T-helper 2 cell treated with Interferon-gamma antibody and Interleukin-4, amounts not matched to agents 100 ng/mL and 5 ng/mL, for 36 hours (primary cell): Measurements from ENCODE around the gene CDH4. TPM values are rescaled to one million over a fixed set of nuclear protein-coding genes. Genes with fewer than 3 reads are reported as not detected.
"Not testable (repeated sequence)": the region's sequence is repeated elsewhere in the genome, so short reads cannot be mapped to it uniquely, and the experiment has no call there.

Source experiments
- intact Hi-C: fragments of 100-400 bp; cut with micrococcal nuclease; formaldehyde crosslinking; loops from one replicate; pipeline ENCODE4 v1.15.1; 2023
- total RNA-seq: library from RNA; stranded (reverse); gene quantifications from 2 replicates; pipeline ENCODE4 v1.2.3, GENCODE V29; 2022

The CDH4 gene
- total RNA-seq, 1 donor from 2014 or later, result not detected

DNA sequence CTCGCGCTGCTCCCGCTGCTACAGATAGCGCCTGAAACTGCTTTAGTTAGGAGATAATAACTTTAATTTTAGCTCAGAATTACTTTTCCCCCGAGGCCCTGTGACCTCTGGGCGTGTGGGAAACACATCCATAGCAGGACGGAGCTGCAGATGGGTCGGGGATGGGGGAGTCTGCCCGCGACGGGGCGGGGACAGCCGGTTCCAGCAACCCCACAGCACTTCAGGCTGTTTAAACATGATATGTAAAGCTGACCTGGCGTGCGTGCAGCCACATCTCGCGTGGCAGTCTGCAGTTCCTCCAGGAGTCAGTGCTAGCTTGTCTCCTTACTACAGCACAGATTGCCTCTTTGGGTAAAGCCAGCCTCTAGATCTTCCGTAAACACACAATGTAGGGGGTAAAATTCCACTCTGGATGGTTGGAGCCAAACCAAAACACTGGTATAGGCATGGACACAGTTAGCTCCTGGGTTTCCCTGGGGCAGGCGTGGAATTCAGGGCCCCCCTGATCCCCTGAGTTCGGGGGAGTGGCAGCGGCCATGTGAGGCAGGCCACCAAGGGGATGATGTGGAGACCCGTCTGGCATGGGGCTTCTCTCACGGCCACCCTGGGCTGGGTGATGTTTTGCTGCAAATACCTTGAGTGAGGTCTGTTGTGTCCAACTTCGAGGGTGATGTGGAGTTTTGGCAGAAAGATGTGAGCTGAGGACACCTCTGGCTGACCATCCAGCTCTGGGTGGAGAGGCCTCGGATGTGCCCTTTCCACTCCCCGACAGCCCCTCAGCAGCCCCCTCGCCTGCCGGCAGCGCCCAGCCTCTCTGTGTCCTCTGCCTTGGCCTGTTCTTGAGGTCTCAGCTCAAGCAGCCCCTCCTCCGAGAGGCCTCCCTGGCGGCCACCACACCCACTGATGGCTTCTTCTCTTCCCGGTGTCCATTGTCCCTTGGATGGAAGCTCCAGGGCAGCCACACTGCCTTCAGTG lies 599.2 kb downstream of the CDH4 start:
- intact Hi-C loops, result no loop called here

DNA sequence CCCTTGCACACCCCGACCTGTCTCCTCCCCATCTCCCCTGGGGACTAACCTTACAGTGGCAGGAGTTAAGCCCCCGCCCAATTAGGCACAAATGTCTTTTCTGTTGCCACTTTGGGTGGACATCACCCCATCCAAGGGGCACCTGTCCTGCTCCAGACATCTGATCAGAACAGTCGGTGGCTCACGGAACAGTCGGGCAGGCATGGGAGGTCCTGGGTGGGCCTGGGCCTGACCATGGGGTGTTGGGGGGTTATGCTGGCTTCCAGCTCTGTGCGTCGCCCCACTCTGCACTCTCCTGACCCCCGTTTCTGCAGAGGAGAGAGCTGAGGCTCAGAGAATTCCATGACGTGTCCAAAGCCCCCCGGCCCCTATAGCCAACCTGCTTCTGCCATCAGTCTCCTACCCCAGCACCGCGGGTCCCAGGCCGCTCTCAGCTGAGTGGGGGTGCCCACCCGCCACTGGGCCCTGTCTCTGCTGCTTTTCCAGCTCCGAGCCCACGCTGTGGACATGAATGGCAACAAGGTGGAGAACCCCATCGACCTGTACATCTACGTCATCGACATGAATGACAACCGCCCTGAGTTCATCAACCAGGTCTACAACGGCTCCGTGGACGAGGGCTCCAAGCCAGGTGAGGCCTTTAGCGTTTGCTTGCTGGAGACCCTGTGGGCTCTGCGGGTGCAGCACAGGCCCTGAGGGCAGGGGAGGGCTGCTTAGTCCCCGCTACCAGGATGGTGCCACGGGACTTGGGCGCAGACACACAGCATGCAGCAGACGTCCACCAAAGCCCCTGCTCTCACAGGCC lies 600.4 kb downstream of the CDH4 start:
- intact Hi-C loops, result no loop called here

DNA sequence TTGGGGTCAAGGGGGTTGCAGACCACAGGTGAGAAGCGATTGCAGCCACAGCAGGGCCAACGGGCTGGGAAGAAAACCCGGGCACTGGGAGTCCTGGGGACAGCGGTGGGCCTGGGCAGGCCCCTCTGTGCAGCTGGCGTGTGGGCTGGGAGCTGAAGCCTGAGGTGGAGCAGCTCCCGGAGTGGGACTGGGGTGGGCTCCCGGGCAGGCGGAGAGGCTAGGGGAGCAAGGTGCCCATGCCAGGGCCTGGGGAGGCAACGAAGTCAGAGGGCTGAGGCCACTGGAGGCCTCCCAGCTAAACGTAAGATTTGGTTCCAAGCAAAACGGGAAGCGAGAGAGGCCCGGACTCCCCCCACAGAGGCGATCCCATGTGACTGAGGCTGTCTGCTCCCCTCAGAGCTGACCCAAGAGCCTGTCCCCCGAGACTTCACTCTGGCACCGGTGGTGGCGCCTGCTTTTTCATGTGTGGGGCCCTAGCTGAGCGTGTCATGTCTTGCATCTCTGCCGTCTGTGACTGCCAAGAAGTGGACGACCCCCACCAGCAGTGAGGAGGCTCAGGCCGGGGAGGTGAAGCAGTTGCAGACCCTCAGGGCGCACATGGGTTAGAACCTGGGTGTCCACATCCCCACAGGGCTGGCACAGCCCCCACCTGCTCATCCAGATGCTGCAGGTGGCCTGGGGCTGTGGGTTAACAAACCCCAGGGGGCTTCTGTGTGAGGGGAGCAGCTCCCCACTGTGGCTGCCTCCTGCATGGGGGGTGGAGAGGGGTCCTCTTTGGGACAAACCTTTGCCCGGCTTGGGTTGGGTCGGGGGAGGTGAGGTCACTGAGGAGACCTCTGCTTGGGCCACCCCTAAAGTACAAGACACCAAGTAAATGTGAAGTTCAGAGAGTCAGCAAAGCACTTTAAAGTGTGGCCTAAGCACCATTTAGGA lies 601.3 kb downstream of the CDH4 start:
- intact Hi-C loops, result no loop called here

DNA sequence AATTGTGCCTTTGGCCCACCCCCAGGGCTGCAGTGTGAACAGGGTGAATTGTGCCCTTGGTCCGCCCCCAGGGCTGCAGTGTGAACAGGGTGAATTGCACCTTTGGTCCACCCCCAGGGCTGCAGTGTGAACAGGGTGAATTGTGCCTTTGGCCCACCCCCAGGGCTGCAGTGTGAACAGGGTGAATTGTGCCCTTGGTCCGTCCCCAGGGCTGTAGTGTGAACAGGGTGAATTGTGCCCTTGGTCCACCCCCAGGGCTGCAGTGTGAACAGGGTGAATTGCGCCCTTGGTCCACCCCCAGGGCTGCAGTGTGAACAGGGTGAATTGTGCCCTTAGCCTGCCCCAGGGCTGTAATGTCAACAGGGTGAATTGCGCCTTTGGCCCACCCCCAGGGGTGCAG lies 602.5 kb downstream of the CDH4 start:
- intact Hi-C loops, result not testable (repeated sequence)

DNA sequence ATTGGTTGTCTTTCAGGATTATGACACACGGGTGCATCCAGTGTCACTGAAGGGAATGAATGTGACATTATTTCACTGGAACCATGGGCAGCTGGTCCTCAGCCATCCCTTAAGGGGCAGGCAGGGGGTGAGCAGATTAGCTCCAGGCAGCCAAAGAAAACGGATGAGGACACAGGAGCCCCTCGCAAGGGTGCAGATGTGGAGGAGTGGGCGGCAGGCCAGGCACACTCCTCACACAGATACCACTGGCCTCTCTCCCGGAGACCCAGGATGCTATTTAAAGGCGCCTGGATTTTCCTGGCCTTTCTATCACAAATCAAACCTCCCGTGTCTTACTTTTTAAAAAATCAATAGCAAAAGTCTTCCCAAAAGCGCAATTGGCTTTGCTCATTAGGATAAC lies 603.2 kb downstream of the CDH4 start:
- intact Hi-C loops, result no loop called here

DNA sequence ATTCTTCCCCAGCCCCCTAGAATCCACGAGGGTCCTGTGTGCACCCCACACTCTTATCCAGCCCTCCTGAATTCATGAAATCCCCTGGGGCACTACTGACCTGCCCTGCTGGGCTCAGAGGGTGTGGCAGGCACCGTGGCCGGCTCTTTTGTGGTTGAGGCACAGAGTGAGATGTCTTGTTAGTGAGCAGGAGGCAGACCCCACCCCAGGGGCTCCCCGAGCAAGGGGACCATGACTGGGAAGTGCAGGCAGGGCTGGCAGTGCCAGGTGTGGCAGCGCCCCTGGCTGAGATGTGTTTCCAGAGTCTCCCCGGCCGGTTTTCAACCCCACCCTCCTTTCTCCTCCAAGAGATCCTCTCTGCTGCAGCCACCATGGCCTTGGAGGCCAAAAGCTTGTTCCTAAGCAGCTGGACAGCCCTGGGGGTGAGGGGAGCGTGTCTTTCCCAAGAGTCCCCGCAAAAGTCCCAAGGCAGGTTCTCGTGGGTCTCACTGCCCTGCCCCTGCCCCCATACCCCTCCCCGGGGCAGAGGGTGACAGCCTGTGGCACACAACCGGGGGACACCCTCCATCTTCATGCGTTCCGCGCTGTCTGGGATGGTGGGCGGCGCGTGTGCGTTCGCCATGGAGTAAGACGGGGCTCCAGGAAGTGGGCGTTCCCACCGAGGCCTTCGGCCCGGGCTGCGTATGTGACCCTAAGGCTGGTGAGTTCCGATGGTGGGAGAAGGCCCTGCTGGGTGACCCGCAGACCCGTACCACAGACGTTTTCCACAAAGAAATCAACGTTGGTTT lies 604.8 kb downstream of the CDH4 start:
- intact Hi-C loops, result no loop called here

DNA sequence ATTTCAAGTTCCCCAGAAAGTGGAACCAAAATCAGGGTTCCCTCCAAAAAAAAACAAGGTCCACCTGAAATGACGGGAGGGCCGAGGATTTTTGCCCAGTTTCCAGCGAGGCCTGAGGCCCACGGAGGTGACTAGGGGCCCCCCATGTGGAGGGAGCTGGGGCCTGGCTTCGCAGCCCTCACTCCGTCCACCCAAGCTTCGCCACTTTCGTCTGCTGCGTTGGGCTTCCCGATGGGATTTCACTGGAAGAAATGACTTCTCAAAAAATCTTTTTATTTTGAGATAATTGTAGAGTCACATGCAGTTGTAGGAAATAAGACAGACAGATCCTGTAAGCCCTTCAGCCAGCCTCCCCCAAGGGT lies 605.3 kb downstream of the CDH4 start:
- intact Hi-C loops, result no loop called here

DNA sequence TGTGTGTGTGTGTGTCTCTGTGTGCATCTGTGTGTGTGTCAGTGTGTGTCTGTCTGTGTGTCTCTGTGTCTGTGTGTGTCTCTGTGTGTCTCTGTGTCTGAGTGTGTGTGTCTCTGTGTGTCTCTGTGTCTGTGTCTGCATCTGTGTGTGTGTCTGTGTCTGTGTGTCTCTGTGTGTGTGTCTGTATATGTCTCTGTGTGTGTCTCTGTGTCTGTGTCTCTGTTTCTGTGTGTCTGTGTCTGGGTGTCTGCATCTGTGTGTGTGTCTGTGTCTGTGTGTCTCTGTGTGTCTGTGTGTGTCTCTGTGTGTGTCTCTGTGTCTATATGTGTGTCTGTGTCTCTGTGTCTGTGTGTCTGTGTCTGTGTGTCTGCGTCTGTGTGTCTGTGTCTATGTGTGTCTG lies 605.8 kb downstream of the CDH4 start:
- intact Hi-C loops, result no loop called here

DNA sequence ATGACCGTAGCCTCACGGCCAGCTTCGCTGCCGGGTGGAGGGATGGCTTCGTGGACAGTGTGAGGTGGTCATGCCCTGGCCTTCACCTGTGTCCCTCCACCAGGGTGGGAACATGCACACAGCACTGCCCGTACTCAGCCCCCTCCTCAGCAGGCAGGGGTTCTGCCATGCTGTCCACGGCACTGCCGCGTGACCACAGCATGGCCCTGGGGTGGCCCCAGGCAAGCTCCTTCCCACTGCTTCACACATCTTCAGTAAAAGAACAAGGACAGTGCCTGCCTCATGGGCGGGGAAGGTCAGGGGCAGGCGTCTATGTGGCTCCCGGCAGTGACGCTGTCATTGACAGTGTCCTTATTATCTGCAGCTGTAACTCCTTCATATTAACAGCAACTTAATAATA lies 607.7 kb downstream of the CDH4 start:
- intact Hi-C loops, result no loop called here

DNA sequence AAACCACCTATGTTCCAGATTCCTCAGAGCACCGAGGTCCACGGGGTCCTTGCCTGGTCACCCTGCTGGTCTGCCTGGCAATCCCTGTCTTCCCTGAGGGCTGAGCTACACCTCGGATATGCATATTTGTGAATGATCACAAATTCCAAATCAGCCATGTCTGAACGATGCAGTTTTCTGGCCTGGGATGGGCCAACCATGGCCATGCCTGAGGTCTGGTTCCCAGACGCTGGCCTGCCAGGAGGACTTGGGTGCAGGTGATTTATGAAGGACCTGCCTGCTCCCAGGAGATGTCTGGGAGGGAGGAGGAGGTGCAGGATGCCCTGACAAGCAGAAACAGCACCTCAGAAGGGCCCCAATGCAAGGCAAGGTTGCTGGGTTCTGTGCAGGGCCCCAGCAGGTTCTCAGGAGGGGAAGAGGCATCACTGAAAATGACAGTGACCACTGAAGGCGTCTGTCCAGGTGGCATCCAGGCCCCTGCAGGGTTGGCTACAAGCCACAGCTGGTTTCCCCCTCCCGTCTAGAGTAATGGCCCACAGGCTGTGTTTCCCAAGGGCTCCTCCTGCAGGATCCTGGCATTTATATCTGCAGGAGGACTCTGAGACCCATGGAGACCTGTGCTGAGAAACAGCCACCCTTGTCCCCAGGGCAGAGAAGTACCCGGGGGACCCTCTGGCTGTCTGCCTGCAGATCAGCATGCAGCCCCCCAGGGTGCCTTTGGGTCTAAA lies 608.4 kb downstream of the CDH4 start:
- intact Hi-C loops, result no loop called here

DNA sequence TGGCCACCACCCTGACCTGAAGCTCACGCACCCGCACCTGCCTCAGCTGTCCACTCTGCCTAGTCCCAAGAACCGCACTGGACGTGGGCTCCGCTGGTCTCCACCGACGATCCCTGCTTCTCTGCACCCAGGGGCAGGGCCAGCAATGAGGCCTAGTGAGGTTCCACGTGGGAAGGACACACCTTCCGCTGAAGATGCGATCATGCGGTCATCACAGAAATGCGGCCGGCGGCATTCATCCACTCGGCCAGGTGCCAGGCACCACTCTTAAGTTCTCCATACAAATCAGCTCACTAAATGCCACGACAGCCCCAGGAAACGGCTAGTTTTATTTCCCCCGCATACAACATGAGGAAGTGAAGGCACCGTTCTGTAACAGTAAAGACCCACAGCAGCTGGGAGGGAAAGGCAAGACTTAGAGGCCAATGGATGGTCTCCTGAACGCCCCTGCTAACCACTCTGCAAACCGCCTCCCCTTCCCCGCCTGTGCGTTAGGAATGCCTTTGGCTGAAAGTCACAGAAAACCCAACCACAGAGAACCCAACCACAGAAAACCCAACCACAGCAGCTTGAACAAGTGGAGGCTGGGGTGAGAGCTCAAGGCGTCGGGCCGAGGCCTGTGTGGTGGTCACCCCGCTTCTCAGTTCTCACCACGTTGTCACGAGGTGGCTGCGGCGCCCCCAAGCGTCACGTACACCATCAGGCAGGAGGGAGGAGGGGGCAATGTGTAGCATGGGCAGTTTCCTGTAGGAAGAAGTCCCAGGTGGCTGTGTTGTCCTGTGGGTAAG lies 609.2 kb downstream of the CDH4 start:
- intact Hi-C loops, result no loop called here

DNA sequence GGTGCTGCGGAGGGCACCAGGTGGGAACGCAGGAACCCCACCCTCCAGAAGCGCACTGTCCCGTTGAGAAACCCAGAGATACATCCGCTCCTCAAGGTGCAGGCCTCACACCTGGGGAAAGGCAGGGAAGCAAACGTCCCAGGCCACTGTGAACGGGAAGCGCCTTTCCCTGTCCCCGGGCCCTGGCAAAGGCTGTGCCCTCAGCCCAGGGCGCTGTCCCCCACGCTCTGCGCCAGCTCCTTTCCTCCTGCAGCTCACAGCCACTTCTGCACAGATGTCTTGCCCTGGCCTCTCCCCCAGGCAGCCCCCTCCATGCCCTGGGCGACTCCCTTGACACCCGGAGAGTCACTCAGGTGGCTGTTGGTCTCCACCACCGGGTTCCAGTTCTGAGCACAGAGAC lies 609.8 kb downstream of the CDH4 start:
- intact Hi-C loops, result no loop called here

DNA sequence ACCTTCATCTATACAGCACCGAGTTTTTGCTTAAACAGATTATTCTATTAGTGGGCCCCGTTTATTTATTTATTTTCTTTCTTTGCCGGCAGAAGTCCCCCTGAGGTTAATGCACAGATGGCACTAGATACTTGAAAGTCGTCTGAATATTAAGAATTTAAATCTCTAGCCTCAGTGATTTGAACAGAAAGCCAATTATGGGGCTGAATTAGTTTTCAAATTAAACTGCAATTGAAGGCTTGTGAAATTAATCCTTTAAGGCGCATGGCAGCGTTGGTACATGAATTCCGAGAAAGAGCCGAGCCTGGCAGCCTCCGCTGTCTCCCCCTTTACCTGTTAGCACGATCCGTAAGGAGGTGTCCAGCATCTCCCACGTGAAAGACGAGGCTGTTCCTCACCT lies 610.8 kb downstream of the CDH4 start:
- intact Hi-C loops, result no loop called here

DNA sequence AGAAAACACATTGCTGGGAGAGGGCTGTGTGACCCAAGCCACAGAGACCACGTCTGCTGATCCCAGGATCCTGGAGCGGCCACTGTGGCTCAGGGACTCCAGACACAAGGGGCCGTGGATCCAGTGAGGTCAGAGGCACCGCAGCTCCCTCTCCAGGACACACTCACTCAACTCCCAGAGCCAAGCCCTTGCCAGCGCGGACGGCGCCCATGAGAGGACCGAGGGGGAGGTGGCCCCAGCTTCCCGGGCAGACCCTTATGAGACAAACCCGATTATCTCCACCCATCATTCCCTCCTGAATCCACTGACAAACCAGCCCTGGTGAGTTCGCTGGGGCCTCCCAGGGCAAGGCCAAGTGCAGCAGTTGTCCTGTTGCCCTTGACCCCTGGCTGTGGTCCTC lies 612.4 kb downstream of the CDH4 start:
- intact Hi-C loops, result no loop called here

DNA sequence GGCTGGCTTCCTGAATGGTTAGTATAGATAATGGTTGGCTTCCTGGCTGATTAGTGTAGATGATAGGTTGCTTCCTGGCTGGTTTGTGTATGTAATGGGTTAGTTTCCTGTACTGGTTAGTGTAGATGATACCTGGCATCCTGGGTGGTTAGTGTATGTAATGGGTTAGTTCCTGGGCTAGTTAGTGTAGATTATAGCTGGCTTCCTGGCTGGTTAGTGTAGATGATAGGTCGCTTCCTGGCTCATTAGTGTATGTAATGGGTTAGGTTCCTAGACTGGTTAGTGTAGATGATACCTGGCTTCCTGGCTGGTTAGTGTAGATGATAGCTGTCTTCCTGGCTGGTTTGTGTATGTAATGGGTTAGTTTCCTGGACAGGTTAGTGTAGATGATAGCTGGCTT lies 613.3 kb downstream of the CDH4 start:
- intact Hi-C loops, result no loop called here

DNA sequence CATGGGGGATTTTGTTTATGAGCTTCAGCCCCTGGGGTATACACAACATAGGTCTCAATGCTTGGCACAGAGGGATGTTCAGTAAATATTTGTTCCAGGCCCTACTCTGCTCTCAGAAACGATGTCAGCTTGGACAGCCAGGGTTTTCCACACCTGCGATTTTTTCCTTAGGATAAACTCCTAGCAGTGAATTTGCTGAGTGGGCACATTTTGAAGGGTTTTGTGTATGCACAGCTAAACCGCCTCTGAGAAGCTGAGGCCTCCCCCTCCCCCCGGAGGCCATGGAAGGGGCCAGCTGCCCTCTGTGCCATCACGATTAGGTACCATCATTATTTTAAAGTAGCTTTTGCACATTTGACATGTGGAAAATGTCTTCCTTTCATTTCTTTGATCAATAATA lies 614.1 kb downstream of the CDH4 start:
- intact Hi-C loops, result no loop called here

DNA sequence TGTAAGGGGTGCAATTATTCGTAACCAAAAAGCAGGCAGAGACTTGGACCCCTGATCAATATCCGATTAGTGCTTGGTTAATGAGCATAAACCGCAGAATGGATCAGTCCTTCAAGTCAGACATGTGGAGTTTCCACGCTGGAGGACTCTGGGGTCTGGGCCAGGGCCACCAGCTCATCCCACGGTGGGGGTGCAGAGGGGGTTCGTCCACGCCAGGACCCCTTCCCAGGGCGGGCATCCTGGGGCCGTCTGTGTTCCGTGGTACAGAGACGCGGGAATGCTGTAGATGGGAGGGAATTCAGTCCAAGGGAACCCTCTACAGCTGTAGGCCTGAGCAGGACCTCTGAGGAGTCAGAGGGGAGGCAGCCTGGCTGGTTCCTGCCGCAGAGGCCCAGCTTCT lies 615.9 kb downstream of the CDH4 start:
- intact Hi-C loops, result no loop called here

DNA sequence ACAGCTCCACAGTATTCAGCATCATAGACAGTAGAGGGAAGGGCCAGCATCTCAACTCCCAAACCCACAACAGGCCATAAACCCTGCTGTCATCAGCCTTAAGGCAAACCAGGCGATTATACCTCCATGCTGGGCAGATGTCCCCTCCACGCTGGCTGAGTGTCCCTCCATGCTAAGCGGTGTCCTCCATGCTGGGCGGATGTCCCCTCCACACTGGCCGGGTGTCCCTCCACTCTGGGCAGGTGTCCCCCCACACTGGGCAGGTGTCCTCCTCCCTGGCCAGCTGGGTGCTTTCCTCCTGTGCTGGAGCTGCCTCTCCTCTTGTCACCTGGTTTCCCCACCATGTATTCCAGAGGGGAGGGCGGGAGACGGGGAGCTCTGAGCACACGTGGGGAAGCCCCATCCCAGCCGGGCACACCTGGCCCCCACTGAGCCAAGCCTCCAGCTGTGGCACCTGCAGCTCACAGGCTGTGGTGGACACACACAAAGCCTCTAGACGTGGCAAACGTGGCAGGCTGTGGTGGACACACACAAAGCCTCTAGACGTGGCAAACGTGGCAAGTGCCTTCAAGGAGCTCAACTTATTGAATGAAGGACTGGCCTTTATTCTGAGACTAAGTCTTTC lies 616.5 kb downstream of the CDH4 start:
- intact Hi-C loops, result no loop called here
